Stimulated activated CD8-positive, alpha-beta memory T cell treated with anti-CD3 and anti-CD28 coated beads, Interleukin-12 subunit alpha, Interleukin-12 subunit beta, amount 100 ng/mL, for 4 hours (primary cell): ENCODE data around the gene OR9A4.

Source experiments
- DNase-seq: peaks from one replicate; pipeline ENCODE4 v3.0.0-alpha.2; 2020; ENCODE audit warnings: low read depth

The OR9A4 gene

DNA sequence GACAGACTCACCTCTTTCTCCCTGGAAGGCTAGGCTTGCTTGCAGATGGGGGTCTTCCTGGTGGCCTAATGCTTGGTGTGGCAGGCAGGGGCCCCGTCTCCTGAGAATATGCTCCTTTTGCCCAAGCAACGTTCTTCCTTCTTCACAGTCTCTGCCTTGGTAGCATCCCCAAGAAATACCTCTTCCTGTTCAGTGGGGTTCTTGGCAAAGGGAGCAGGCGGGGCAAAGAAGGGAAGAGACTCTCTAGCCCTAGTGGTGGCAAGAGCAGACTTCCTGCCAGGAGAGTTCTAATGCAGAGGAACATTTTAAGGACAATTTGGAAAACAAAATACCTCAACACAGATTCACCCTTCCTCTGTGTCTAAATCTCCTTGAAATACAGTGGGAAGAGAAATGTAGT, 30.6 kb downstream of the OR9A4 start, which contains the start of gene CLEC5A:
CLEC5A (minus strand) TSS at position 179 of the 400 bp plus-strand sequence. CDS start 682 bp downstream, outside the sequence.
- no peak for DNase-seq

DNA sequence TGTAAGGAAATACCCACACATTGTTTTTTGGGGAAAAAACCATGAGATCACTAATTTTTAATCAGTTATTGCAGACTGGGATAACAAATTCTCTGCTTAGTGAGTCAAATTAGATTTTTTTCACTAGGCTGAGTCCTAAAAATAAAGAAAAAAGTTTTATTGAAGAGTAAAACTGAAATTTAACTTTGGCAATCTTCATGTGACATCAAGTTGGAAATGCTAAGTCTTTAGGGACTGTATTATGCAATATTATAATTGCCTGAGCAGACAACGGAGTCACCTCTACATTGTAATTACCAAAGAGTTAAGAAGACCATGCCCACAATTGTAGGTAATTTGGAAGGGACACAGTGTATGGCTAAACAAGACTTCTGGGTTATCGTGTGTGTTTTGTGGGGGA, 32.8 kb downstream of the OR9A4 start:
- no peak for DNase-seq

DNA sequence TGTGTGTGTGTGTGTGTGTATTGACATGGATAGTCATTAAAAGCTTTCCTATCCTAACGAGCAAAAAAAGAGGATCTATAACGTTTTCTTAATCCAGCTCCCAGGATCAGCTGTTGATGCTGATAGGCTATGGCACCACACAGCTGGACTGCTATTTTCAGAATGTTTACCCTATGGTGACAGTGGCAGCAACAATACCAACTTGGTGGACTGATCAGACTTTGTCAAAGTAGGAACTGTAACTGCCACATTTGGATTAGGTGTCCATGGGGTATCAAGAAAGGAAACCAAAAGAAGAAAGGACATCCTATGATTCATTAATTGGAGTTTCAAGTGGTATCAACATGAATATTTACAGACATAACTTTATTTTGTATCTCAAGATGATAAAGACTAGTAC, 33.3 kb downstream of the OR9A4 start:
- no peak for DNase-seq

DNA sequence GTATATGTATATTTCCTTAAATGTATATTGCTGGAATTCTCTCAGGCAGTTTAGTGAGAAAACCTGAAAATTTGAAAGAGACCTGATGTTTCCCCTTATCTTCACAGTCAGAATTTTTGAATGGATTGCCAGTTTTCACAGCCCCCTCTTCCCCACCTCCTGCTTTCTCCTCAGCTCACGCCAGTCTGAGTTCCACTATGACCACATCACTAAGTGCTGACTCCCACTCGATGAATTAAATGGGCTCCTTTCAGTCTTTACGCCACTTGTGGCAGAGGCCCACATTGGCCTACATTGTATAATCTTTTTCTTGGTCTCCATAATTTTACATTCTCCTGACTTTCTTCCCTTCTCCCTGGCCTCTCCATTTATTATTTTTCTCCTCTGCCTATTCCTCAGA, 33.7 kb downstream of the OR9A4 start:
- DNase-seq = no peak

GRCh38 chr7:141950806-141951205, 34.6 kb downstream of the OR9A4 start:
- no peak for DNase-seq

DNA sequence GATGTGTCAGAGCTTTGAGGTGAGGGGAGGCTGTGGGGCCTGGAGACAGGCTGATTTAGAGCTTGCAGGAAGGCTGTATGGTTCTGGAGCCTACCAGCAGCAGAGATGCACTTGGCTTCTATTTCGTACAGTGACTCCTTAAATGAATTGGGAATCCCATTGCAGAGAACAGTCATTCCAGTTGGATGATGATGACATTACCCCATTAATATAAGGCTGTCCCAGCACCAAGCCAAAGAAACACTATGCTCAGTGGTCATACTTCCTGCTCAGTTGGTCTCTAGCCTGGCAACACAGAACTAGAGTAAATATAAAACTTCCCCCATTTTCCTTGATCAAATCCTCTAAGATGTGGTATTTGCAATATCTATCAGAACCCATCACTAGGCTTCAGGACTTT, 36.3 kb downstream of the OR9A4 start:
- DNase-seq = no peak

GRCh38 chr7:141954334-141954733, 38.1 kb downstream of the OR9A4 start:
- DNase-seq = no peak

- no peak for DNase-seq
Measured at GRCh38 chr7:141956084-141956483, 39.9 kb downstream of the OR9A4 start.

- no peak for DNase-seq
Measured at GRCh38 chr7:141960687-141961422, 44.7 kb downstream of the OR9A4 start.
